ENCODE measurements around the gene MIPEP. TPM values are rescaled to one million over a fixed set of nuclear protein-coding genes. Genes with fewer than 3 reads are reported as not detected.

MIPEP gene
- total RNA-seq, 1 donor from 2014 or later, result 15.7 TPM

GRCh38 chr13:23715762-23716235, 173.4 kb downstream of the MIPEP start:
- H3K27me3 Mint-ChIP-seq, result peaks cover 19% of the 10 kb centered on the region
- H3K27ac Mint-ChIP-seq, result no peak overlapping the region
- no peaks in the 10 kb centered on the region for H3K36me3 Mint-ChIP-seq (ENCODE audit: insufficient read depth)
- peaks cover 14% of the 10 kb centered on the region for H3K9me3 Mint-ChIP-seq (ENCODE audit: low read depth)
- peak; percentile 32 for TF ChIP-seq CTCF (IDR thresholded peaks at IDR 0.05; ENCODE audit: unreplicated experiment)
- H3K4me3 Mint-ChIP-seq (ENCODE audit: low read depth), result no peak overlapping the region
- no peaks in the 10 kb centered on the region for H3K4me1 Mint-ChIP-seq (ENCODE audit: low read depth)
- DNase-seq (ENCODE audit: low spot score, unreplicated experiment), result no peak

- no peak overlapping the region for H3K4me3 Mint-ChIP-seq (ENCODE audit: low read depth)
- no peak for TF ChIP-seq CTCF (IDR thresholded peaks at IDR 0.05; ENCODE audit: unreplicated experiment)
- peaks cover 14% of the 10 kb centered on the region for H3K9me3 Mint-ChIP-seq (ENCODE audit: low read depth)
- DNase-seq (ENCODE audit: low spot score, unreplicated experiment), result no peak
- H3K36me3 Mint-ChIP-seq (ENCODE audit: insufficient read depth), result no peaks in the 10 kb centered on the region
- no peaks in the 10 kb centered on the region for H3K4me1 Mint-ChIP-seq (ENCODE audit: low read depth)
- H3K27ac Mint-ChIP-seq, result peak overlapping the region; percentile 48
- H3K27me3 Mint-ChIP-seq, result peaks cover 19% of the 10 kb centered on the region
These were observed 174.0 kb downstream of the MIPEP start for GRCh38 chr13:23715092-23715761.

- no peaks in the 10 kb centered on the region for H3K4me1 Mint-ChIP-seq (ENCODE audit: low read depth)
- H3K36me3 Mint-ChIP-seq (ENCODE audit: insufficient read depth), result no peaks in the 10 kb centered on the region
- DNase-seq (ENCODE audit: low spot score, unreplicated experiment), result no peak
- no peak for TF ChIP-seq CTCF (IDR thresholded peaks at IDR 0.05; ENCODE audit: unreplicated experiment)
- H3K4me3 Mint-ChIP-seq (ENCODE audit: low read depth), result no peak overlapping the region
- peaks cover 19% of the 10 kb centered on the region for H3K27me3 Mint-ChIP-seq
- no peak overlapping the region for H3K27ac Mint-ChIP-seq
- peaks cover 14% of the 10 kb centered on the region for H3K9me3 Mint-ChIP-seq (ENCODE audit: low read depth)
These were observed 174.5 kb downstream of the MIPEP start for GRCh38 chr13:23714672-23715071.

GRCh38 chr13:23711355-23711754, 177.8 kb downstream of the MIPEP start:
- Mint-ChIP-seq H3K4me1 (ENCODE audit: low read depth) (no peaks in the 10 kb centered on the region), H3K27me3 (peaks cover 4% of the 10 kb centered on the region), H3K36me3 (ENCODE audit: insufficient read depth) (no peaks in the 10 kb centered on the region), H3K9me3 (ENCODE audit: low read depth) (peaks cover 14% of the 10 kb centered on the region), H3K27ac (no peak overlapping the region), H3K4me3 (ENCODE audit: low read depth) (no peak overlapping the region)
- no peak for TF ChIP-seq CTCF (IDR thresholded peaks at IDR 0.05; ENCODE audit: unreplicated experiment)
- no peak for DNase-seq (ENCODE audit: low spot score, unreplicated experiment)

- no peak for DNase-seq (ENCODE audit: low spot score, unreplicated experiment)
- no peak overlapping the region for H3K4me3 Mint-ChIP-seq (ENCODE audit: low read depth)
- no peaks in the 10 kb centered on the region for H3K36me3 Mint-ChIP-seq (ENCODE audit: insufficient read depth)
- H3K27me3 Mint-ChIP-seq, result peaks cover 5% of the 10 kb centered on the region
- H3K9me3 Mint-ChIP-seq (ENCODE audit: low read depth), result peaks cover 14% of the 10 kb centered on the region
- no peak for TF ChIP-seq CTCF (IDR thresholded peaks at IDR 0.05; ENCODE audit: unreplicated experiment)
- H3K4me1 Mint-ChIP-seq (ENCODE audit: low read depth), result peaks cover under 1% of the 10 kb centered on the region
- H3K27ac Mint-ChIP-seq, result no peak overlapping the region
These were observed 178.8 kb downstream of the MIPEP start for GRCh38 chr13:23710366-23710765.

All from progenitor cell of endocrine pancreas (in vitro differentiated cells).